Calu3 (cell line): ENCODE data around the gene EREG. TPM values are rescaled to one million over a fixed set of nuclear protein-coding genes. Genes with fewer than 3 reads are reported as not detected.
A peak's percentile ranks its signal among the peaks of the same experiment; 100 is the strongest.

Experiments
- BruUV-seq: library from RNA; stranded (reverse); fragments of 400-500 nt; replicated peaks from 2 replicates; lab custom pipeline; 2021; lab: Mats Ljungman, UMichigan
- CTCF ChIA-PET: fragments of 300-600 bp; sonication (Branson Sonifier 250); formaldehyde crosslinking; loops from one replicate; lab custom pipeline; 2022; ENCODE audit warnings: antibody characterized with exemption; lab: Charles Lee
- DNase-seq: peaks from one replicate; pipeline ENCODE4 v3.0.0; 2022
- H3K27ac Mint-ChIP-seq: one replicate; pipeline ENCODE4 v1.8.0; 2022; ENCODE audit warnings: mixed read lengths; ENCODE audit not compliant: unreplicated experiment
- H3K27me3 Mint-ChIP-seq: one replicate; pipeline ENCODE4 v1.8.0; 2022; ENCODE audit warnings: mixed read lengths; ENCODE audit not compliant: unreplicated experiment
- H3K36me3 Mint-ChIP-seq: one replicate; pipeline ENCODE4 v1.8.0; 2022; ENCODE audit warnings: mild to moderate bottlenecking, moderate library complexity, mixed read lengths; ENCODE audit not compliant: insufficient read depth, unreplicated experiment
- H3K4me1 Mint-ChIP-seq: one replicate; pipeline ENCODE4 v1.8.0; 2022; ENCODE audit warnings: mild to moderate bottlenecking, low read depth, mixed read lengths; ENCODE audit not compliant: unreplicated experiment
- H3K4me3 Mint-ChIP-seq: one replicate; pipeline ENCODE4 v1.8.0; 2022; ENCODE audit warnings: mild to moderate bottlenecking, low read depth, moderate library complexity, mixed read lengths; ENCODE audit not compliant: unreplicated experiment
- H3K9me3 Mint-ChIP-seq: one replicate; pipeline ENCODE4 v1.8.0; 2022; ENCODE audit warnings: low read depth, mixed read lengths; ENCODE audit not compliant: unreplicated experiment
- intact Hi-C: fragments of 100-400 bp; cut with micrococcal nuclease; formaldehyde crosslinking; loops from one replicate; pipeline ENCODE4 v1.10.0; 2022; ENCODE audit not compliant: unreplicated experiment
- total RNA-seq: library from RNA; stranded (reverse); gene quantifications from 2 replicates; pipeline ENCODE4 v1.2.3, GENCODE V29; 2022
- TF ChIP-seq, protein P1 (sequence below): fragments of 200-600 bp; IDR thresholded peaks from one replicate; pipeline ENCODE4 v1.8.0; 2022; ENCODE audit warnings: antibody characterized with exemption; ENCODE audit not compliant: unreplicated experiment

EREG gene
- total RNA-seq, 1 experiment from 2014 or later: 422 TPM

DNA sequence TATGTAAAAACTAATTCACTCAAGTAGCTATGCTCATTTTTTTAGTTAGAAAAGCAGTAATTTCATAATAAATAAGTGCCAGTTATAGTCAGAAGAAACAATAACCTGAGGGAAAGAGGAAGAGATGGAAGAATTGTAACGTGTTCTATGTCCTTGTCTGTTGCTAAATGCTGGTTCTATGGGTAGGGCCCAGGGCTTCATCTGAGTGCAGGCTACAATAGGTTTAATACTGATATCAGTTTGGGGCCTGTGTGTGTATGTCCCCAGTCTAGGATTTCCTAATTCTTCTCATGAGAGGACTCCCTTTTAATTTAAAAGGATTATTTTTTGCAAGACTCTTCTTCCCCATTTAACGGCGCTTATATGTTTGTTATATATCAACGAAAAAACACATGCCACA lies 3.3 kb upstream of the EREG start:
- H3K4me1 Mint-ChIP-seq: peaks cover 22% of the 10 kb centered on the region
- TF ChIP-seq, protein P1, sequence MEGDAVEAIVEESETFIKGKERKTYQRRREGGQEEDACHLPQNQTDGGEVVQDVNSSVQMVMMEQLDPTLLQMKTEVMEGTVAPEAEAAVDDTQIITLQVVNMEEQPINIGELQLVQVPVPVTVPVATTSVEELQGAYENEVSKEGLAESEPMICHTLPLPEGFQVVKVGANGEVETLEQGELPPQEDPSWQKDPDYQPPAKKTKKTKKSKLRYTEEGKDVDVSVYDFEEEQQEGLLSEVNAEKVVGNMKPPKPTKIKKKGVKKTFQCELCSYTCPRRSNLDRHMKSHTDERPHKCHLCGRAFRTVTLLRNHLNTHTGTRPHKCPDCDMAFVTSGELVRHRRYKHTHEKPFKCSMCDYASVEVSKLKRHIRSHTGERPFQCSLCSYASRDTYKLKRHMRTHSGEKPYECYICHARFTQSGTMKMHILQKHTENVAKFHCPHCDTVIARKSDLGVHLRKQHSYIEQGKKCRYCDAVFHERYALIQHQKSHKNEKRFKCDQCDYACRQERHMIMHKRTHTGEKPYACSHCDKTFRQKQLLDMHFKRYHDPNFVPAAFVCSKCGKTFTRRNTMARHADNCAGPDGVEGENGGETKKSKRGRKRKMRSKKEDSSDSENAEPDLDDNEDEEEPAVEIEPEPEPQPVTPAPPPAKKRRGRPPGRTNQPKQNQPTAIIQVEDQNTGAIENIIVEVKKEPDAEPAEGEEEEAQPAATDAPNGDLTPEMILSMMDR: no peak
- no peak for DNase-seq
- no peaks in the 10 kb centered on the region for H3K9me3 Mint-ChIP-seq
- H3K36me3 Mint-ChIP-seq: peaks cover 48% of the 10 kb centered on the region
- peak overlapping the region; percentile 76 for H3K4me3 Mint-ChIP-seq
- CTCF ChIA-PET: no interaction called here
- no peaks in the 10 kb centered on the region for H3K27me3 Mint-ChIP-seq
- peak overlapping the region; percentile 43 for H3K27ac Mint-ChIP-seq
- no TSS peak for BruUV-seq
- intact Hi-C loops: no loop called here

GRCh38 chr4:74362347-74362746 lies 2.6 kb upstream of the EREG start:
- no peaks in the 10 kb centered on the region for H3K9me3 Mint-ChIP-seq
- TF ChIP-seq, protein P1: no peak
- H3K4me1 Mint-ChIP-seq: peaks cover 16% of the 10 kb centered on the region
- DNase-seq: no peak
- CTCF ChIA-PET: no interaction called here
- peaks cover 55% of the 10 kb centered on the region for H3K36me3 Mint-ChIP-seq
- BruUV-seq: no TSS peak
- H3K27me3 Mint-ChIP-seq: no peaks in the 10 kb centered on the region
- H3K4me3 Mint-ChIP-seq: peak overlapping the region; percentile 76
- intact Hi-C loops: no loop called here
- H3K27ac Mint-ChIP-seq: peak overlapping the region; percentile 95

DNA sequence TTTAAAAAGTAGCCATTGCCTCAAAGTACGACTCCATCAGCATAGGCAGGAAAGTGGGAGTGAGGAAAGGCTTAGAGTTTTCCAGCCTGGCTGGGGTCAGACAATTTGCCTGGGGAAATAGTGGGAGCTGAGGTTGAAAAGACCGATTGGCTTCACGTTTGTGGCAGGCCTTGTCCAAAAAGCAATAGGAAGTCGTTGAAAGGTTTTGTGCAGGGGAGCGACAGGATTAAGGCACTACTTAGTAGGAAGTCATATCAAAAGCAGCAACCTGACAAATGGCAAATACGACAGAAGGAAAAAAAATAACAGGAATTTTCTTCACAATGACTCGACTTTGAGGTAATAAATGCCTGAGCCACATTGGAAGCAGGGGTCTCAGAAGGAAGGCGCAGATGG lies 691 bp upstream of the EREG start:
- DNase-seq: no peak
- peak overlapping the region; percentile 95 for H3K27ac Mint-ChIP-seq
- H3K4me3 Mint-ChIP-seq: peak overlapping the region; percentile 76
- H3K9me3 Mint-ChIP-seq: no peaks in the 10 kb centered on the region
- no peaks in the 10 kb centered on the region for H3K27me3 Mint-ChIP-seq
- intact Hi-C loops: no loop called here
- CTCF ChIA-PET: interaction anchor here (0.6 to 1.4 kb wide), 4 partner anchors 13 to 175 kb away, joined by 3 to 5 read pairs (median 4); no protein-coding TSS in a partner anchor
- H3K36me3 Mint-ChIP-seq: peaks cover 71% of the 10 kb centered on the region
- H3K4me1 Mint-ChIP-seq: peaks cover 10% of the 10 kb centered on the region
- TF ChIP-seq, protein P1: no peak
- TSS peak; percentile 78 for BruUV-seq

- CTCF ChIA-PET: interaction anchor here (0.7 kb wide), 1 partner anchor 45 kb away, joined by 3 read pairs; no protein-coding TSS in a partner anchor
- Mint-ChIP-seq H3K36me3 (peaks cover 84% of the 10 kb centered on the region), H3K27me3 (no peaks in the 10 kb centered on the region), H3K9me3 (no peaks in the 10 kb centered on the region), H3K4me1 (peaks cover 10% of the 10 kb centered on the region), H3K27ac (peak overlapping the region; percentile 95), H3K4me3 (peak overlapping the region; percentile 76)
- DNase-seq: no peak
- BruUV-seq: TSS peak; percentile 38
- TF ChIP-seq, protein P1: no peak
- intact Hi-C loops: loop anchor here (2.0 kb wide), 1 partner anchor 17 kb away; no protein-coding TSS in a partner anchor
Measured at GRCh38 chr4:74365761-74366160, 816 bp downstream of the EREG start.
